WERI-Rb-1 (cell line): ENCODE results near the gene GARNL3.

Experiments used
- DNase-seq: peaks from one replicate; pipeline ENCODE4 v3.0.0-alpha.2; 2020
- H3K27ac ChIP-seq: fragments of 250-450 bp; sonication (Bioruptor Pico); 2 replicates; pipeline ENCODE4 v1.5.1; 2020; ENCODE audit warnings: mild to moderate bottlenecking, moderate library complexity
- H3K27me3 ChIP-seq: fragments of 250-450 bp; sonication (Bioruptor Pico); 2 replicates; pipeline ENCODE4 v1.5.1; 2021; ENCODE audit warnings: mild to moderate bottlenecking, low read depth, moderate library complexity; ENCODE audit not compliant: insufficient read depth, severe bottlenecking
- H3K36me3 ChIP-seq: fragments of 250-450 bp; sonication (Bioruptor Pico); 2 replicates; pipeline ENCODE4 v1.5.1; 2020; ENCODE audit warnings: mild to moderate bottlenecking, moderate library complexity
- H3K4me3 ChIP-seq: 2 replicates; pipeline ENCODE4 v1.5.1; 2011; ENCODE audit warnings: low read depth, mild to moderate bottlenecking, control low read depth, low read length
- H3K9me3 ChIP-seq: fragments of 250-450 bp; sonication (Bioruptor Pico); 2 replicates; pipeline ENCODE4 v1.5.1; 2021; ENCODE audit warnings: mild to moderate bottlenecking, moderate library complexity; ENCODE audit not compliant: severe bottlenecking
- TF ChIP-seq, protein P1 (sequence below): IDR thresholded peaks from 2 replicates; pipeline ENCODE4 v1.5.1; 2011; ENCODE audit warnings: low read depth, mild to moderate bottlenecking, control low read depth, inconsistent platforms, low read length

GARNL3 gene

GRCh38 chr9:127224178-127224882 is 40.2 kb upstream of the GARNL3 start:
- H3K36me3 ChIP-seq: peaks cover 24% of the 10 kb centered on the region
- no peaks in the 10 kb centered on the region for H3K27me3 ChIP-seq
- TF ChIP-seq, protein P1, sequence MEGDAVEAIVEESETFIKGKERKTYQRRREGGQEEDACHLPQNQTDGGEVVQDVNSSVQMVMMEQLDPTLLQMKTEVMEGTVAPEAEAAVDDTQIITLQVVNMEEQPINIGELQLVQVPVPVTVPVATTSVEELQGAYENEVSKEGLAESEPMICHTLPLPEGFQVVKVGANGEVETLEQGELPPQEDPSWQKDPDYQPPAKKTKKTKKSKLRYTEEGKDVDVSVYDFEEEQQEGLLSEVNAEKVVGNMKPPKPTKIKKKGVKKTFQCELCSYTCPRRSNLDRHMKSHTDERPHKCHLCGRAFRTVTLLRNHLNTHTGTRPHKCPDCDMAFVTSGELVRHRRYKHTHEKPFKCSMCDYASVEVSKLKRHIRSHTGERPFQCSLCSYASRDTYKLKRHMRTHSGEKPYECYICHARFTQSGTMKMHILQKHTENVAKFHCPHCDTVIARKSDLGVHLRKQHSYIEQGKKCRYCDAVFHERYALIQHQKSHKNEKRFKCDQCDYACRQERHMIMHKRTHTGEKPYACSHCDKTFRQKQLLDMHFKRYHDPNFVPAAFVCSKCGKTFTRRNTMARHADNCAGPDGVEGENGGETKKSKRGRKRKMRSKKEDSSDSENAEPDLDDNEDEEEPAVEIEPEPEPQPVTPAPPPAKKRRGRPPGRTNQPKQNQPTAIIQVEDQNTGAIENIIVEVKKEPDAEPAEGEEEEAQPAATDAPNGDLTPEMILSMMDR: no peak; the same call in 1 of the 2 replicates
- peak overlapping the region; percentile 86 for H3K27ac ChIP-seq
- no peaks in the 10 kb centered on the region for H3K9me3 ChIP-seq
- peak; percentile 99 for DNase-seq
- H3K4me3 ChIP-seq: peak overlapping the region; percentile 89

- no peaks in the 10 kb centered on the region for H3K27me3 ChIP-seq
- H3K4me3 ChIP-seq: peak overlapping the region; percentile 89
- peaks cover 31% of the 10 kb centered on the region for H3K36me3 ChIP-seq
- DNase-seq: peak; percentile 99
- peak overlapping the region; percentile 86 for H3K27ac ChIP-seq
- TF ChIP-seq, protein P1: 0 out of 2 replicates have a peak, but pooled peaks have one; percentile 19
- H3K9me3 ChIP-seq: no peaks in the 10 kb centered on the region
Measured at GRCh38 chr9:127224883-127225739, 39.5 kb upstream of the GARNL3 start.

- Histone ChIP-seq H3K27me3 (no peaks in the 10 kb centered on the region), H3K9me3 (no peaks in the 10 kb centered on the region), H3K4me3 (peak overlapping the region; percentile 65), H3K27ac (peak overlapping the region; percentile 22; the same call in 1 of the 2 replicates), H3K36me3 (peaks cover 32% of the 10 kb centered on the region)
- TF ChIP-seq, protein P1: no peak
- DNase-seq: no peak
Measured at GRCh38 chr9:127225801-127226625, 38.6 kb upstream of the GARNL3 start.

GRCh38 chr9:127229691-127230417 is 34.7 kb upstream of the GARNL3 start:
- peaks cover 47% of the 10 kb centered on the region for H3K36me3 ChIP-seq
- TF ChIP-seq, protein P1: no peak
- no peak for DNase-seq
- no peaks in the 10 kb centered on the region for H3K9me3 ChIP-seq
- H3K4me3 ChIP-seq: no peak overlapping the region
- H3K27ac ChIP-seq: no peak overlapping the region
- H3K27me3 ChIP-seq: no peaks in the 10 kb centered on the region

DNA sequence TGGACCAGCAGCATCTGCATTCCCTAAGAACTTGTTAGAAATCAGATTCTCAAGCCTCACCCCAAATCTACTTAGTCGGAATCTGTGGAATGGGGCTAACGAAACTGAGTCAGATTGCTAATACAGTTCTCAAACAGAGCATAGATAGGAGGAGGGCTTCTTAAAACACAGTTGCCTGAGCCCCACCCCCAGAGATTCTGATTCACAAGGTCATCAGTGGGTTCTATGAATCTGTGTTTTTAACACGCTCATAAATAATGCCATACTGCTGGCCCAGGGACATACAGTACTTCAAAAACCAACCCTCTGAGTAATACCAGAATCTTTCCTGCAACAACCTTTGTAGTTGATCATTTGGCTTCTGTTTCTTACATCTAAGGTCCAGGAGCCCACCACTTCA is 32.9 kb upstream of the GARNL3 start:
- Histone ChIP-seq H3K36me3 (peaks cover 57% of the 10 kb centered on the region), H3K27me3 (no peaks in the 10 kb centered on the region), H3K27ac (no peak overlapping the region), H3K9me3 (no peaks in the 10 kb centered on the region), H3K4me3 (no peak overlapping the region)
- DNase-seq: no peak
- TF ChIP-seq, protein P1: no peak
